HG02970 (cell line): ENCODE results near the gene CEBPG.

Experiments
- ATAC-seq: cut with Tn5 transposase; IDR thresholded peaks from one replicate; pipeline ENCODE4 v1.9.1; 2021; ENCODE audit warnings: mild to moderate bottlenecking, moderate library complexity, moderate number of reproducible peaks; ENCODE audit not compliant: unreplicated experiment, low FRiP score

Gene CEBPG

DNA sequence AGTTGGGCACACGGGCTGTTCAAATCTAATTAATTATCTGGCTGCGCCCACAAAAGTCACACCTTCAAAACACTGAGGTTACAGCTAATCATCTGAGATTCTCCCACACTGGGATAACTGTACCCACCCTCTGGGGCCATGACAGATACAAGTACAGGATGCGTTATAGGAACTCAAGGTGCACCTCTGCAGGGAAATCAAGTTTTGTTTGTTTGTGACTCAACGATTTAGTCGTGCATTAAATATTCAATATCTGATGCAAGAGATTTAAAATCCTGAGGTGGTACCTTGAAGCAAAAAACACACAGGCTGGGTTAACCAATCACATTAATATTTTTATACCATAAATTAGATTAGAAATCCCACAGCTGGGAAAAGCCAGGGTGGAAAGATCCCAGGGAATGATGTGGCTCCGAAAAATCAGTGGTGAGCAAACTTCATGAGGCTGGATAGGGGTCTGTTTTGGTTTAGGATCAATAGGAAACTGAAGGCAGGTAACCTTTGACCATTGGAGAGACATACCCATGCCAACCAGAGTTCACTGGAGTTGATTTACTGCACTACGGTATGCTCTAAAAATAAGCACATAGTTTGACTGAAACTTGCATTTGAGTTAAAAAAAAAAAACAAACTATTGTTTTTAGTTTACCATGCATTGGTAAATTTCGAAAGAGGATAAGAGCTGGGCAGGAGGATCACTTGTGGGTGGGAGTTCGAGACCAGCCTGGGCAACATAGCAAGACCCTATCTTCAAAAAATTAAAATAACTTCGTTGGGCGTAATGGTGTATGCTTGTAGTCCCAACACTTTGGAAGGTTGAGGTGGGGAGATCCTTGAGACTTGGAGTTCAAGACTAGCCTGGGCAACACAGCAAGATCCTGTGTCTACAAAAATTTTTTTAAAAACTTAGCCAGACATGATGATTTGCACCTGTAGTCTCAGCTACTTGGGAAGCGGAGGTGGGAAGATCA is 23.9 kb upstream of the CEBPG start:
- no peak for ATAC-seq

DNA sequence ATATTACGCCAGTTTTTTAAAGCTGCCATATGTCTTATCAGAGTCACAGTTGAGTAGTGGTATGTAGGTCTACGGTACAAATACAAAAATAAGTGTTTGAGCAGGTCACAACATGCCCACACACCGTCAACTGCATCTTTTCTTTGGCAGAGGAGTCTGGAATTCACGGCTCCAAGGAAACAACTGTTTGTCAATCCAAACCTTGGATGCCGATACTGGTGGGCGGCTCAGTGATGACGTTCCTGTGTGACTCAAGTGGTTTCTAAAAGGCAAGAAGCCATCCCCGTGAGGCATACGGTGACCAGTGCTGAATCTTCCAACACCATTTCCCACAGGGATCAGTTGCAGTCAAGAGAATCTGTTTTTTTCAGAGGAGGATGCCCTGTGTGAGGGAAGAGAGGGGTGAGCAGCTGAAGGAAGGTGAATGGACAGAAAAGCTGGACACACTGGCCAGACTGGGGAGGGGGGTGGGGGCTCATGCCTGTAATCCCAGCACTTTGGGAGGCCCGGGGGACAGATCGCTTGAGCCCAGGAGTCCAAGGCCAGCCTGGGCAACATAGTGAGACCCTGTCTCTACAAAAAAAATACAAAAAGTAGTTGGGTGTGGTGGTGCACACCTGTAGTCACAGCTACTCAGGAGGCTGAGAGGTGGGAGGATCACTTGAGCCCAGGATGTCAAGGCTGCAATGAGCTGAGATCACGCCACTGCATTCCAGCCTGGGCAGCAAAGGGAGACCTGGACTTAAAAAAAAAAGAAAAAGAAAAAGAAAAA is 22.8 kb upstream of the CEBPG start:
- no peak for ATAC-seq

DNA sequence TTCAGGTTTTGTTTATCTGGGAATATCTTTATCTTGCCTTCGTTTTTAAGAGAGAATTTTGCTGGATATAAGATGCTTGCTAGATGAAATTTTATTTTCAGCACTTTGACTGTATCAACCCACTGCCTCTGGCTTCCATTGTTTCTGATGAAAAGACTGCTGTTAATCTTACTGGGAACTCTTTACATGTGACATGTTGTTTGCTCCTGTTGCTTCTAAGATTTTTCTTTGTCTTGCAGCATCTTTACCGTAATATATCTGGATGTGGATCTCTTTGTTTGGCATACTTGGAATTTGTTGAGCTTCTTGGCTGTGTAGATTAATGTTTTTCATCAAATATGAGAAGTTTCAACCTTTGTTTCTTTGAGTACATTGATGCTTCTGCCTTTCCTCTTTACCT is 18.0 kb upstream of the CEBPG start:
- no peak for ATAC-seq

DNA sequence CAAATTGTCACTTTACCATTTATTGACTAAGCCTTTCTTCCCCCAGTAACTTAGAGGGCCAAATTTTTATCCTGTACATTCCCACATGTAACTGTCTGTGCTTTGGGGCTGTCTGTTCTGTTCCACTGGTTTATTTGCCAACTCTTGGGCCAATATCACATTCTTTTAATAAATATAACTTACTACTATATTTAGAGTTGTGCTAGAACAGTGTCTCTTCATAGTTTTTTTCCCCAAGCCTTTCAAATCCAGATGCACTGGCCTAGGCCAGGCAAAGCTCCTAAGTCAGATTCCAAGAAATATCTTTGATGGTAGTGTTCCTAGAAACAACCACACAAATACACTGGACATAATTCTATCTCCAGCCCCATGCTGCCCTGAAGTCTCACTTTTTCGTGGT is 16.0 kb upstream of the CEBPG start:
- no peak for ATAC-seq

DNA sequence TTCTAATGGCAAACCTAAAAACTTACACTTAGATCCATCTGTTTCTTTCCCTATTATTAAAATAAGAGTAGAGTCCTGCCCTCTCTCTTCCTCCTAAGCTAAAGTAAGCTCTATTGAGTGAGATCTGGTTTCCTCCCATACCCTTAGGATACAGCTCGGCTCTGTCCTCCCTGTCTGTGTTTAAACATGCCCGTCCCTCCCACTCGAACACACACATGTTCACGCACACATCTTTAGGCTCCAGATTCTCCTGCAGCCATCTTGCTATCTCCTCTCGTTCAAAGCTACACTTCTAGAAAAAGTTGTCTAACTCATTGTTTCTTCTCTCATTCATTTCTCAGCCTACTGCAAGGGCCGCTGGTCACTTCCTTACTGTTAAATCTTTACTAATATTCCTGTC is 15.1 kb upstream of the CEBPG start:
- no peak for ATAC-seq

DNA sequence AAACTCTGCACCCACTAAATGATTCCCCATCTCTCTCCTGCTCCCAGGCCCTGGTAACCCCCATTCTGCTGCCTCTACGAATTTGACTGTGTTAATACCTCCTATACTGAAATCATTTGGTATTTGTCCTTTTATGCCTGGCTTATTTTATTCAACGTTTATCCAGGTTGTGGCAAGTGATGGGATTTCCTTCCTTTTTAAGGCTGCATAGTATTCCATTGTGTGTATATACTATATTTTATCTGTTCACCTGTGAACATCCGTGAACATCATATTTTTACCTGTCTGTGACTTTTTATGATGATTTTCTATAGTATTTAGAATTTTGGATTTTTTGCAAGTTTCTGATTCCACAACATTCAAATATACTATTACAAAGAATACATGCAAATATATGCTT is 13.9 kb upstream of the CEBPG start:
- ATAC-seq, result no peak

DNA sequence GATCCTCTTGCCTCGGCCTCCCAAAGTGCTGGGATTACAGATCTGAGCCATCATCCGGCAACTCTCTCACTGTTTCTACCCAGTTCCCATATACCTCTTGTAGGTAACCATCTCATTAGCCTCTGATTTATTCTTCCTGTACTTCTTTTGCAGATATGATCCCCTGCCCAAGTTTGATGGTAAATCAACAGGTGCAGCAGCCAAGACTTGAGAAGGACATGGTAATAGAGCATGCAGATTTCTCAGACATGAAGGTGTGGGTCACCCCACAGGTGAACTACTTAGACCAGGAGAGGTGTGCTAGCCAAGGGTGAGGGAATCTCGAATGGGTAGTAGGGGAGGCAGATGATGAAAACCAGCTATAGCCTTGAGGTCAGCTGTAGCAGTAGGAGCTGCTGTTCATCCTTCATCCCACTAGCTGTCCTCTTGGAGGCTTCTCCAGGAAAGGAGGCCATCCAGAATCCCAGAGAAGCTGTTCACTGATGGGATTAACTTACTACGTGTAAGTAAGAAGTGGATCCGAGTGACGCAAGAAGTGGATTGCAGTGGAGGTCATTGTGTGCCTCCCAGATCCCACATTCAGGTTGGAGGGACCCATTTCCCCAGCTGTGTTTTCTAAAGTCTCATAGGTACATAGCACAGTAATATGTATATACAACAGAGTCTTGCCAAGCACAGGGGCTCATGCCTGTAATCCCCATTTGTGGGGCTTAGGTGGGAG is 10.8 kb upstream of the CEBPG start:
- no peak for ATAC-seq

DNA sequence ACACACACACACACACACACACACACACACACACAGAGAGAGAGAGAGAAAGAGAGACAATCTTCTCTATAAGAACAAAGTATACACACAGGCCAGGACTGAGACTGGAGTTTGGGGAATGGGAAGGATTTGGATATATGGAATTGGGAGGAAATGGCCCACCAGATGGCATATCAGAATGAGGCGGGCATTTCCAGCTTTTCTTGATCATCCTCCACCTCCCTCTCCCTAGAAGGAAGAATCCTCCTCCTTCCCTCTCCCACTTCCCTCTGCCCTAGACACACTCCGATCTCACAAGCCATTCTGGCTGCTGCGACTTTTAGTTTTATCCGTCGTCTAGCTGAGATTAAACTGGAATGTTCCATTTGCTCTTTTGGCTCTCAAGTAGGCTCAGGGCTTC is 10.0 kb upstream of the CEBPG start:
- no peak for ATAC-seq

DNA sequence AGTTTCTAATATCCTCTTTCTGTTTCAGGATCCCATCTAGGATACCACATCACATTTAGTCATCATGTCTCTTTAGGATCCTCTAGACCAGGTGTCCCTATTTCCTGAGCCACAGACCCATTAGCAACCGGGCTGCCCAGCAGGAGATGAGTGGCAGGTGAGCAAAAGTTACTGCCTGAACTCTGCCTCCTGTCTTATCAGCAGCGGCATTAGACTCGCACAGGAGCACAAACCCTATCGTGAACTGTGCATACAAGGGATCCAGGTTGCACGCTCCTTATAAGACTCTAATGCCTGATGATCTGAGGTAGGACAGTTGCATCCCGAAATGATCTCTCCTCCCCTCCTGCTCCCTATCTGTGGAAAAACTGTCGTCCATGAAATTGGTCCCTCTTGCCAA is 7.8 kb upstream of the CEBPG start:
- ATAC-seq, result no peak

DNA sequence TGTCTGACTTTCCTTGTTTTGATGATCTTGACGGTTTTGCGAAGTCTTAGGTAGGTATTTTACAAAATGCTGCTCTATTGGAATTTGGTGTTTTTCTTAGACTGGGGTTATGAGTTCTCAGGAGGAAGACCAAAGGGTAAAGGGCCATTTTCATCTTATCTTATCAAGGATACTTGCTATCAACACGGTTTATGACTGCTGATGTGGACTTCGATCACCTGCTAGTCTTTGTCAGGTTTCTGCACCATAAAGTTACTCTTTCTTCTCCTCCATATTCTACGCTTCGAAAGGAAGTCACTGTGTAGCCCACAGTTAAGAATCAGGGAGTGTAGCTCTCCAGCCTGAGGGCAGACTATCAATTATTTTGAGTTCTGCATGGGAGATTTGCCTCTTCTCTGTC is 7.4 kb upstream of the CEBPG start:
- no peak for ATAC-seq

DNA sequence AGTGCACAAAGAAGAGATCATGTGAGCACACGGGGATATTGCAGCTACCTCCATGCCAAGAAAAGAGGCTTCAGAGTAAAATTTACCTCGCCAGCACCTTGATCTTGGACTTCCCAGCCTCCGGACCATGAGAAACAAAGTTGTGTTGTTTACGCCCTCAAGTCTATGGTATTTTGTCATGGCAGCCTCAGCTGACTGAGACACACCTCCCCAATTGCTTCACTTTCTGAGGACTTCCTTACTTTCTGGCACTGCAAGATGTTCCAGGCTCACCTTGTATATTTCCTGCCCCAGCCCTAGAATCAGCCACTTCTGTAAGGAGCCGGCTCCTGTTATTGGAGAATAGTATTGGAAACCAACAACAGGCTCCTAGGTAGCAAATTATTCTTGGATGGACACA is 6.6 kb upstream of the CEBPG start:
- no peak for ATAC-seq

DNA sequence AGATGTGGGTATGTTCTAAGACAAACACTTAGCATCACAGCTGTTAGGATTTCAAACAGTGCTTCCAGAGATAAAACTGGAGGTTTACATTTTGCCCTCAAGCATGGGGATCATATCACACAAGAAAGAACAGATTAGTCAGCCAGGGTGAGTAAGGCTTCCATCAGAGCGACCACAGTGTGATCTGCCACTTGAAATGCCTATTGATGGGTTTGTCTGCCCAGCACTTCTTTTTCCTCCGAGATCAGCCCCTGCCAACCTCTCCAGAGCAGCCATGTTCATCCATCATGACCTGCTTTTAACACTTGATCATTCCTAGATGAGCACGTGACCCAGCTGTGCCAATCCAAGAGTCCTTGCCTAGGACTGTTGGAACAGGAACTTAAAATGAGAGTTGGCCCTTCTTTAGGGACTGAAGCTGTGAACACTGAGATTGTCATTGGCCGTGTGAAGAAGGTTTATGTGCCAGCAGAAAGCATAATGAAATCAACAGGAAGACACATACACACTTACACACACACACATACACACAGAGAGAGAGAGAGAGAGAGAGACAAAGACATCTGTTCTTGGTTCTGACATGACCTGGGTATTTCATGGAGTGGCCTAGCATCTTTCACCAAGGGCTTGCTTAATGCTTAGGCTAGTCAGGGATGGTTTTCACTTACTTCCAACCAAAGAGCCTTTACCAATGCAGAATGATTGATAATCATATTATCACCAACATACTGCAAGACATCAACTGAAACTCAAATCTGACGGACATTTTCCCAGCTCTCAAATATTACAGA is 5.2 kb upstream of the CEBPG start:
- ATAC-seq, result no peak

DNA sequence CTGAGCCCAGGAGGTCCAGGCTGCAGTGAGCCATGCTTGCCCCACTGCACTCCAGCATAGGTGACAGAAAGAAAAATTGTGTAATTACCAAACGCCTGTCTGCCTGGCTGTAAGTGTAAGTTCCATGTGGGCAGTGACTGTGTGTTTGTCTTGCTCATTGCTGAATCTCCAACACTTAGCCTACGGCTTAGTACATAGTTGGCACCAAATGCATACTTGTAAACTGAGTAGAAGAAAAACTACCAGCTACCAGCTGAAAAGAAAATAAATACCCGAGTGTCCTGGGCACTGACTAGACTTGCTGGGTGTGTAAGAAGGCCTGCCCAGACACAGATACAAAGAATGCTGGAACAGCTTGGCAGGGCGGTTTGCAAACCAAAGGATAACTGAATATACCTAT is 2.7 kb upstream of the CEBPG start:
- no peak for ATAC-seq

DNA sequence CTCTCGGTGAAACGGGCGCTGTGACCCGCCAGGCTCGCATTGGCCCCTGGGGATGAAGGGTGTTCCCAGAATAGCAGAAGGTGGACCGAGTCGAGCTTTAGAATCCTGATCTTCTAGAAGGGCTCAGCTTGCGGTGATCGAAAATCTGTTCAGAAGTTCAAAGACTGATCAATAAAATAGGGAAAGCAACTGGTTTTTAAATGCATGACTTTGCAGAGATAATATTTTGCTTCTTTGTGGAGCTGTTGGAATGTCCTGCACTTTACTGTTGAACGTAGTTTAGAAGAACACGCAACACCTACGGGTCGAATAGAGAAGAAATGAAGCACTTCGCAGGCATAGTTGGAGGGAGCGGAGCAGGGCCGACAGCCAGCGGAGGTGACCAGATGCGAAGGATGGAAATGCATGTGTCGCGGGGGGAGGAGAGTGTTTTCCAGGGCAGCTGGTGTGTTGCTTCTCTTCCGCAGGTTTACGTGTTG is 766 bp downstream of the CEBPG start:
- ATAC-seq, result no peak

DNA sequence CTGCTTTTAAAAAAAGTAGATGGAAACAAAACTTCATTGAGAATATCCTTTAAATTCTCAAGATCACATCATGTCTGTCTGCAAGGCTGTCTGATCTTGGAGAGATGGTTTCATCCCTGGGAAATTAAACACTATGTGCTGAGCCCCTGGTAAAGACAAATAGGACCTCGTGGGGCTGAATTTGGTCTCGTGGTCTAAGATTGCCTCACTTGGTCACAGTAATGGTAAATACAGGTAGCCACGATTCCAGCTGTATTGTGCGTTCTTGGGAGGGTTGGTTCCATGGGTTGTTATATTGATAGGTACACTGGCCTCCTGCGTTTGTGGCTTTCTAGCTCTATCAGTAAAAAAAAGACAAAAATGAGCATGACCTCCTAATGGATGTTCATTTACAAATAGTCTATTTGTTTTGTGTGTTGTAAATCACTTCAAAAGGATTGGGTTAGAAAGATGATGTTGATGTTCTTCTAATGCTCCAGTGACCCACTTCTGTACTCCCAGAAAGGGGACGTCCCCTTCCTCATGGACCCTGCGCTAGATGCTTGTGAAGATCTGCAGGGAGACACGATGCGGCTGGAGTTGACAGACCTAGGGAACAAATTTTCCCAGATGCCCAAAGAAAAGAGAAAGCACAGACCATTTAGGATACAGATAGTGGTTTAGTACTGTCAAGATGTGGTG is 1.8 kb downstream of the CEBPG start:
- no peak for ATAC-seq

DNA sequence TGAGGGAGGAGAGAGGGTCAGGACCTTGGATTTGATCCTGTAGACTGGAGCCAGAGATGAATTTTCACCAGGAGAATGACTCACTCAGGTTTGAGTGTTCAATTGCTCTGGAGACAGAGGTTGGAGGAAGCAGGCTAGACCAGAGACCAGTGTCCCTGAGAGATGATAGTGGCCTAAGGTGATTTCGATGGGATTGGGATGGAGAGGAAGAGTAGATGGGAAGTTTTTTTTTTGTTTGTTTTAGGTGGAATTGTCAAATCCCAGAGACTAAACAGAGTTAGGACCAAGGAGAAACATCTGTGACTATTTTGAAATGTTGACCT is 2.3 kb downstream of the CEBPG start:
- ATAC-seq, result no peak

DNA sequence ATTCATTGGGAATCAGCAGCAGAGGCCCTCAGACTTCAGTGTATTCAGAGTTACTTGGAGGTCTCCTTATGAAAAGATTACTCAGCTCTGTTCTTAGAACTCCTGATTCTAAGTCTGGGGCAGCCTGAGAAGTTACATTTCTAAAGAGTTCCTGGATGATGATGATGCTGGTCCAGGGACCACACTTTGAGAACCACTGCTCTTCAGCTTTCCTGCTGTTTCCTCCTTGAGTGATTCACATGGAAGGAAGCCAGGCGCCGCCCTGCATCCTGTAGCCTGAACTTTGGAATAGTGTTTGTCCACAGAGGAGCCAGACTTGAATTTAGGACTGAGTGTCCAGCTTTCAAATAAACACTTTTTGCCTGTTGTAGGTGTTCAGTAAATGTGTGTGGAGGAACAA is 2.9 kb downstream of the CEBPG start:
- ATAC-seq, result no peak

DNA sequence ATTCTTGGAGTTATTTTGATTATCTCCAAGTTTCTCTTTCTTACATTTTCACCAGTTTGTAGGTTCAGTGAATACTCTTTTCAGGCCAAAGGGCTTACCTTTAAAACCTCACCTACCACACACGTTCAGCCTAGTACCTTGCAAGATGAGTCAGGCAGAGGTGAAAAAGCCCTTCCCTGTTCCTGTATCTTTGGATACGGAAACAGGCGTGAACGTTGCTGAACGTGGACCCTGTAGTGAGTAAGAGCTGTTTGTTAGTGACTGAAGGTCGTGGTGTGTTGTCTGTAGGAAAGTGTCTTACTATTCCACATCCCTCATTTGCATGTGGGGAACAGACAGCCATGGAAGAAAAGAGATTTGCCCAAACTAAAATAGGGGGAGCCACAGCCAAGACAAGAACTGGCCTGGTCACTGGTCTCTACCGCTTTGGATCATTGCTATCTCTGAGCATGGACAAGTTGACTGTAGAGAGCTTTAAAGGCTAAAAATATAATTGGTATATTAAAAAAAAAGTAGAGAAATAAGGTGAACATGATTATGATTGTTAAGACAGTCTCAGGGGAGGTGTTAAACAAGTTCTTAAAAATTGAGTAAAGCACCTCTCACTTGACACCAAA is 3.5 kb downstream of the CEBPG start:
- no peak for ATAC-seq
